RWPE2 (cell line): ENCODE data around the gene ARHGAP31.

Experiments
- ATAC-seq: fragments of 200-7000 bp; cut with Tn5 transposase; 3 replicates; pipeline ENCODE4 v1.9.1; 2021; ENCODE audit warnings: low read depth
- DNase-seq: peaks from one replicate; pipeline ENCODE4 v3.0.0-alpha.2; 2020; ENCODE audit warnings: low spot score
- H3K27ac ChIP-seq: fragments of 450-650 bp; 2 replicates; pipeline ENCODE4 v1.5.1; 2017; ENCODE audit warnings: mild to moderate bottlenecking; ENCODE audit not compliant: poor library complexity, severe bottlenecking
- H3K27me3 ChIP-seq: fragments of 250-450 bp; sonication (Bioruptor Pico); 2 replicates; pipeline ENCODE4 v1.5.1; 2021; ENCODE audit warnings: mild to moderate bottlenecking, moderate library complexity; ENCODE audit not compliant: insufficient read depth, poor library complexity, severe bottlenecking
- H3K36me3 ChIP-seq: fragments of 250-450 bp; sonication (Bioruptor Pico); 2 replicates; pipeline ENCODE4 v1.5.1; 2020; ENCODE audit warnings: low read depth, mild to moderate bottlenecking, moderate library complexity
- H3K4me1 ChIP-seq: fragments of 250-450 bp; sonication (Bioruptor Pico); 2 replicates; pipeline ENCODE4 v1.5.1; 2021; ENCODE audit warnings: mild to moderate bottlenecking, moderate library complexity; ENCODE audit not compliant: insufficient read depth, poor library complexity, severe bottlenecking
- H3K4me3 ChIP-seq: fragments of 250-450 bp; sonication (Bioruptor Pico); 2 replicates; pipeline ENCODE4 v1.5.1; 2021; ENCODE audit warnings: mild to moderate bottlenecking, moderate library complexity; ENCODE audit not compliant: severe bottlenecking
- H3K9me3 ChIP-seq: fragments of 250-450 bp; sonication (Bioruptor Pico); 2 replicates; pipeline ENCODE4 v1.5.1; 2021; ENCODE audit warnings: mild to moderate bottlenecking, moderate library complexity; ENCODE audit not compliant: severe bottlenecking
- CTCF ChIP-seq: fragments of 450-650 bp; IDR thresholded peaks from one replicate; pipeline ENCODE4 v1.5.1; 2017; ENCODE audit warnings: mild to moderate bottlenecking, moderate library complexity; ENCODE audit not compliant: poor library complexity, severe bottlenecking

ARHGAP31 gene

GRCh38 chr3:119382134-119382533 is 88.0 kb downstream of the ARHGAP31 start:
- ATAC-seq (no peak), DNase-seq (no peak)
- H3K36me3 ChIP-seq, result no peaks in the 10 kb centered on the region
- no peaks in the 10 kb centered on the region for H3K4me1 ChIP-seq
- H3K27ac ChIP-seq, result no peak overlapping the region
- H3K27me3 ChIP-seq, result no peaks in the 10 kb centered on the region
- no peaks in the 10 kb centered on the region for H3K9me3 ChIP-seq
- TF ChIP-seq CTCF, result no peak
- H3K4me3 ChIP-seq, result no peak overlapping the region

DNA sequence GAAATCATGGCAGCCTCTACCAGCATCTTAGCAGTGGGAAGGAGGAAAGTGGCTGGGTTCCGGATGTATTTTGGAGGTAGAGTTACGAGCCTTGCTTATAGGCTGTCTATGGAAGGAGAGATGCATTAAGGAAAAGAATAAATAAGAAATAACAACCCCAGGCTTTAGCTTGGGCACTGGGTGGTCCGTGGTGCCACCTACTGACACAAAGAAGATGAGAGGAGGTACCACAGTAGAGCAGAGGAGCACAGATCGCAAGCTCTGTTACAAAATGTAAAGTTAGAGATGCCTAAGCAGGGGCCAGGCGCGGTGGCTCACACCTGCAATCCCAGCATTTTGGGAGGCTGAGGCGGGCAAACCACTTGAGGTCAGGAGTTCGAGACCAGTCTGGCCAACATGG is 94.4 kb downstream of the ARHGAP31 start:
- no peaks in the 10 kb centered on the region for H3K36me3 ChIP-seq
- no peak overlapping the region for H3K4me3 ChIP-seq
- H3K4me1 ChIP-seq, result no peaks in the 10 kb centered on the region
- TF ChIP-seq CTCF, result peak; percentile 34
- H3K9me3 ChIP-seq, result no peaks in the 10 kb centered on the region
- ATAC-seq (peak; percentile 50; the same call in 1 of the 3 replicates), DNase-seq (no peak)
- no peak overlapping the region for H3K27ac ChIP-seq
- H3K27me3 ChIP-seq, result no peaks in the 10 kb centered on the region

- no peak for TF ChIP-seq CTCF
- Histone ChIP-seq H3K4me3 (no peak overlapping the region), H3K27me3 (no peaks in the 10 kb centered on the region), H3K36me3 (no peaks in the 10 kb centered on the region), H3K4me1 (no peaks in the 10 kb centered on the region), H3K9me3 (no peaks in the 10 kb centered on the region), H3K27ac (no peak overlapping the region)
- DNase-seq, result no peak
- no peak for ATAC-seq
Measured at GRCh38 chr3:119395923-119396358, 101.8 kb downstream of the ARHGAP31 start.

DNA sequence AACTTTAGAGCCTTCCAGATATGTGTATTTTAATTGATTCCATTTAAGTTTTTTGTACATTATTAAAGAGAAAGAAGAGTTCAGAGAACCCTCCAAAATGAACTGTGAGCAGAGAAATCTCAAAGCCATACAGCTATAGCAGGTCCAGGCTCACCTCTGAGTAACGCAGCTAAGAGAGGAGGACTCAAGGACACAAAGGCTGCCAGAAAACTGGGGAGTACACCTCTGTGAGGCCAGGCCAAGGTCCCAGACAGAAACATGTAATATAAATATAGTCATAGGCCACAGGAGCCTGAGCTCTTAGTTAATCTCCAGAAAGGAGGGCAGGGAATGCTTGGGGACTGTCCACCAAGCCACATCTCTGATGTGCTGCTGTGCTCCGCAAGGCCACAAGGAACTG is 102.7 kb downstream of the ARHGAP31 start:
- Histone ChIP-seq H3K27ac (no peak overlapping the region), H3K4me1 (no peaks in the 10 kb centered on the region), H3K4me3 (no peak overlapping the region), H3K36me3 (no peaks in the 10 kb centered on the region), H3K27me3 (no peaks in the 10 kb centered on the region), H3K9me3 (no peaks in the 10 kb centered on the region)
- TF ChIP-seq CTCF, result no peak
- ATAC-seq (no peak), DNase-seq (no peak)

- ATAC-seq, result no peak
- H3K4me1 ChIP-seq, result no peaks in the 10 kb centered on the region
- DNase-seq, result no peak
- H3K27me3 ChIP-seq, result no peaks in the 10 kb centered on the region
- H3K4me3 ChIP-seq, result no peak overlapping the region
- TF ChIP-seq CTCF, result no peak
- H3K36me3 ChIP-seq, result no peaks in the 10 kb centered on the region
- no peak overlapping the region for H3K27ac ChIP-seq
- H3K9me3 ChIP-seq, result no peaks in the 10 kb centered on the region
Measured at GRCh38 chr3:119400466-119400865, 106.3 kb downstream of the ARHGAP31 start.
